HG03196 (cell line): ENCODE measurements around the gene TET3.
"Not testable (repeated sequence)": the region's sequence is repeated elsewhere in the genome, so short reads cannot be mapped to it uniquely, and the experiment has no call there.

Source experiments
- ATAC-seq: cut with Tn5 transposase; IDR thresholded peaks from one replicate; pipeline ENCODE4 v1.9.1; 2021; ENCODE audit not compliant: unreplicated experiment

TET3 gene

GRCh38 chr2:73984203-73984921 lies at the start of gene TET3:
TSS of gene TET3 (plus strand) at chr2:73984910. CDS start at chr2:73986404, 1,494 bp downstream.
- no peak for ATAC-seq

GRCh38 chr2:73935641-73936040 lies 49.1 kb upstream of the TET3 start:
- no peak for ATAC-seq

GRCh38 chr2:73937103-73937885 lies 47.4 kb upstream of the TET3 start:
- ATAC-seq, result no peak

- ATAC-seq, result no peak
Observed at GRCh38 chr2:73937899-73938298, 46.8 kb upstream of the TET3 start.

- no peak for ATAC-seq
Observed at GRCh38 chr2:73938718-73939352, 45.9 kb upstream of the TET3 start.

GRCh38 chr2:73939419-73939818 lies 45.3 kb upstream of the TET3 start:
- no peak for ATAC-seq

GRCh38 chr2:73940066-73940465 lies 44.6 kb upstream of the TET3 start:
- not testable (repeated sequence) for ATAC-seq

GRCh38 chr2:73942664-73943063 lies 42.0 kb upstream of the TET3 start:
- no peak for ATAC-seq

GRCh38 chr2:73944714-73945113 lies 40.0 kb upstream of the TET3 start:
- no peak for ATAC-seq

GRCh38 chr2:73946215-73946614 lies 38.5 kb upstream of the TET3 start:
- ATAC-seq, result no peak

GRCh38 chr2:73946666-73947065 lies 38.0 kb upstream of the TET3 start:
- no peak for ATAC-seq

GRCh38 chr2:73947412-73948018 lies 37.2 kb upstream of the TET3 start:
- ATAC-seq, result no peak

GRCh38 chr2:73949802-73950201 lies 34.9 kb upstream of the TET3 start:
- ATAC-seq, result no peak

GRCh38 chr2:73952499-73953446 lies 31.9 kb upstream of the TET3 start:
- no peak for ATAC-seq

- ATAC-seq, result no peak
Observed at GRCh38 chr2:73956218-73956865, 28.4 kb upstream of the TET3 start.

- ATAC-seq, result no peak
Observed at GRCh38 chr2:73961274-73961673, 23.4 kb upstream of the TET3 start.

- ATAC-seq, result no peak
Observed at GRCh38 chr2:73961823-73962615, 22.7 kb upstream of the TET3 start.

- ATAC-seq, result no peak
Observed at GRCh38 chr2:73962798-73963197, 21.9 kb upstream of the TET3 start.
